Measurements from ENCODE around the gene FOXP1.

DNA sequence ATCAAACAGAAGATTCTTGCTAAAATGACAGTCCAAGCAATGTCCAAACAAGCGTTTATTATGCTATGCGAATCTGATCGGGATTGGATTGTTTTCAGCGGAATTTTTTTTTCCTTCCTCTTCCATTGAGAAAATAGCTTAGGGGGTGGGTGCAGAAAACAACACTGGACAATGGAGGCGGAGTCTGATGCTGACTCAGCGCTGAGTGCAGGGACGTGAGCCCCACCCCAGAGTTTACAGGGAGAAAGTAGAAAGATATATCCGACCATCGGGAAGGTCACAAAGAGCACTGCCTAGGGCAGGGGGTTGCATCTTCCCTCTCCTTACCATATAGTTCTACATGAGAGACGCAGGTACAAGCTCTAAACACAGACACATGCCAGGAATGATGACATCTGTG, 117.0 kb downstream of the FOXP1 start:
- no peak for TF ChIP-seq POLR2A (IDR thresholded peaks at IDR 0.05)
- TF ChIP-seq, protein P1, sequence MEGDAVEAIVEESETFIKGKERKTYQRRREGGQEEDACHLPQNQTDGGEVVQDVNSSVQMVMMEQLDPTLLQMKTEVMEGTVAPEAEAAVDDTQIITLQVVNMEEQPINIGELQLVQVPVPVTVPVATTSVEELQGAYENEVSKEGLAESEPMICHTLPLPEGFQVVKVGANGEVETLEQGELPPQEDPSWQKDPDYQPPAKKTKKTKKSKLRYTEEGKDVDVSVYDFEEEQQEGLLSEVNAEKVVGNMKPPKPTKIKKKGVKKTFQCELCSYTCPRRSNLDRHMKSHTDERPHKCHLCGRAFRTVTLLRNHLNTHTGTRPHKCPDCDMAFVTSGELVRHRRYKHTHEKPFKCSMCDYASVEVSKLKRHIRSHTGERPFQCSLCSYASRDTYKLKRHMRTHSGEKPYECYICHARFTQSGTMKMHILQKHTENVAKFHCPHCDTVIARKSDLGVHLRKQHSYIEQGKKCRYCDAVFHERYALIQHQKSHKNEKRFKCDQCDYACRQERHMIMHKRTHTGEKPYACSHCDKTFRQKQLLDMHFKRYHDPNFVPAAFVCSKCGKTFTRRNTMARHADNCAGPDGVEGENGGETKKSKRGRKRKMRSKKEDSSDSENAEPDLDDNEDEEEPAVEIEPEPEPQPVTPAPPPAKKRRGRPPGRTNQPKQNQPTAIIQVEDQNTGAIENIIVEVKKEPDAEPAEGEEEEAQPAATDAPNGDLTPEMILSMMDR (IDR thresholded peaks at IDR 0.05), result no peak
